ENCODE results near the gene LEMD2. TPM values are rescaled to one million over a fixed set of nuclear protein-coding genes. Genes with fewer than 3 reads are reported as not detected.
A peak's percentile ranks its signal among the peaks of the same experiment; 100 is the strongest.

Gene LEMD2
- total and polyA plus RNA-seq, 5 donors from 2014 or later = 25.7 to 102 (median 32.1) TPM

DNA sequence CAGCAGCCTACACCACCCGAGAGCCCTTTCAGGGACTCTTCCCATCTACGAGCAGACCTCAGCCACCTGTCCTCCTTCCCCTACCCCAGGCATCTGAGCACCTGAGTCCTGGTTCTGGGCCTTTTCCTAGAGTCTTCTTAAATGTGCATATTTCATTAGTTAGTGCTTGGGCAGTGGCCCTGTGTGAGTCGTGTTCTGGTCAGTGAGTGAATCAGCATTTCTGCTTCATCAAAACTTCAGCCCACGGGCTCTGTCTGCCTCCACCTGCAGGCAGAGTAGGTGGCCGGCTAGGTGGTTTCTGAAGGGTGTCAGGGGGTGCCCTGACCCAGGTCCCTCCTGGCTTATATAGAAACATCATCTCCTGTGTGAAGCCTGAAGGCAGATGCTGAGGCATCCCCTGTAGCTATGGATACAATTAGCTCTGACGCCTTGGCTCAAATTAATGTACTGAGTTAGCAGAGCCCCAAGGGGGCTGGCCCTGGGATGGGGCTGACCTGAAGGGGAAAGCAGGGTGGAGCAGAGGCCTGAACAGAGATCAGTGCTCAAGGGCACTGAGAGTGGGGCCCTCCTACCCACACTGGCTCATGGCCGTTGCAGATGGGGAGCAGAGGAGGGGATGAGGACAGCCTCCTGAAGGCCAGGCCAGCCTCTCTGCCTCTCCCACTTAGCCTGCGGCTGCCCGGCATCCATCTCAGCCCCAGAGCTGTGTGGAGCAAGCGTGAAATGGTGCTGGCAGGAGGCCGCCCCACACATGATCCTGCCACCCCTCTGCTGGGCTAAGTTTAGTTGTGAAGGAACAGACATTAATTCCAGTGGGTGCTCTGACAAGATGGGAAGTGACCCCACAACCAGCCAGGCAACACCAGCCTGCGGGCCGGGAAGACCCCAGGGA is 55.9 kb downstream of the LEMD2 start:
- Histone ChIP-seq H3K27me3 (ENCODE audit: control insufficient read depth, insufficient read depth, low read length) (no peaks in the 10 kb centered on the region), H3K4me3 (ENCODE audit: low read depth, low read length) (no peak overlapping the region), H3K27ac (ENCODE audit: insufficient read depth, low read length, poor library complexity, severe bottlenecking) (no peak overlapping the region), H3K4me1 (ENCODE audit: control insufficient read depth, insufficient read depth, low read length, poor library complexity, severe bottlenecking) (no peaks in the 10 kb centered on the region), H3K36me3 (ENCODE audit: control insufficient read depth, insufficient read depth, low read length) (no peaks in the 10 kb centered on the region), H3K9me3 (ENCODE audit: control insufficient read depth in 2 of 2, low read length in 2 of 2) (no peaks in the 10 kb centered on the region)
- H3K9me3 Mint-ChIP-seq = no peaks in the 10 kb centered on the region
- H3K27ac Mint-ChIP-seq = no peak overlapping the region
- no peak for DNase-seq
- no peaks in the 10 kb centered on the region for H3K36me3 Mint-ChIP-seq
- H3K4me1 Mint-ChIP-seq = no peaks in the 10 kb centered on the region
- no peaks in the 10 kb centered on the region for H3K27me3 Mint-ChIP-seq
- no peak for ATAC-seq (ENCODE audit: low read depth in 2 of 2)
- H3K4me3 Mint-ChIP-seq = no peak overlapping the region

DNA sequence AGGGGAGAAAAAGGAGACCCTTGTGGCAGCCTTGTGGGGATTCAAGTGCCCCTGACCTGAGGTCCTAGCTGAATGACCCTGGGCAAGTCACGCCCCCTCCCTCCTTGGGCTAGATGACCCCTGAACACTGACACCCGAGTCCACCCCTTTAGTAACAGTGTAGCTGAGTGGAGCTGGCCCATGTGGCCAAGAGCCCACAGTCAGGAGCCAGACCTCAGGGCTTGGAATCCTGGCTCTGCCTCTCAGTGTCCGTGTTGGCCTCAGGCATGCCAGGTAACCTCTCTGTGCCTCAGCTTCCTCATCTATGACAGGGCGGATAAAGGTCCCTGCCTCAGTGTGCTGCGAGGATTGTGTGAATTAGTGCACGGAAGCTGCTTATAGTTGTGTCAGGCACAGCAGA is 56.5 kb downstream of the LEMD2 start:
- H3K36me3 ChIP-seq (ENCODE audit: control insufficient read depth, insufficient read depth, low read length) = no peaks in the 10 kb centered on the region
- H3K27me3 ChIP-seq (ENCODE audit: control insufficient read depth, insufficient read depth, low read length) = no peaks in the 10 kb centered on the region
- DNase-seq (no peak), ATAC-seq (ENCODE audit: low read depth in 2 of 2) (no peak)
- no peak overlapping the region for H3K27ac ChIP-seq (ENCODE audit: insufficient read depth, low read length, poor library complexity, severe bottlenecking)
- no peak overlapping the region for H3K4me3 Mint-ChIP-seq
- no peak overlapping the region for H3K27ac Mint-ChIP-seq
- H3K36me3 Mint-ChIP-seq = no peaks in the 10 kb centered on the region
- H3K27me3 Mint-ChIP-seq = peaks cover 5% of the 10 kb centered on the region
- no peaks in the 10 kb centered on the region for H3K9me3 Mint-ChIP-seq
- H3K4me3 ChIP-seq (ENCODE audit: low read depth, low read length) = no peak overlapping the region
- H3K9me3 ChIP-seq (ENCODE audit: control insufficient read depth in 2 of 2, low read length in 2 of 2) = no peaks in the 10 kb centered on the region
- H3K4me1 ChIP-seq (ENCODE audit: control insufficient read depth, insufficient read depth, low read length, poor library complexity, severe bottlenecking) = no peaks in the 10 kb centered on the region
- H3K4me1 Mint-ChIP-seq = no peaks in the 10 kb centered on the region

DNA sequence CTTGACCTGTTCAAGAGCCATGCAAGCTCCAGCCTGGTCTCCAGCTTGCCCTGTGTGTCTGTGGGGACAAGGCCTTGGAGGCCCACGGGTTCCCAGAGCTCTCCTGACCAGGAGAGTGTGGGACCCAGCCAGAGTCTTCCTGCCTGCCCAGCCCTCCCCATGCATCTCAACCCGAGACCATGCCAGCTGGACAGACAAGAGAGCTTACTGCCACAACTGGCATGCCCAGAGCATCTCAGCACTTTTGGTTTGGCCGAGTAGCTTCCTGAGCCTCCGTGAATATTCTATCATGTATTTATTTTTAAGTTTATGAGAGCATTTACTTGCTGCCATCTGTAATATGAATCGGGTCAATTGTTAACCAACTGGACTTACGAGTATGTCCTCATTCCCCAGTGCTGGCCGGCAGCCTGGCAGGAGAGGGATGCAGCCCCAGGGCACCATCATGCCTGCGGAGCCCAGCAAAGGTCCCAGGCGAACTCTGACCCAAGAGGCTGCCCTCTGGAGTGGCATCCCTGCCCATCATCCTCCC is 57.1 kb downstream of the LEMD2 start:
- Mint-ChIP-seq H3K27ac (no peak overlapping the region), H3K9me3 (no peaks in the 10 kb centered on the region)
- no peak overlapping the region for H3K27ac ChIP-seq (ENCODE audit: insufficient read depth, low read length, poor library complexity, severe bottlenecking)

DNA sequence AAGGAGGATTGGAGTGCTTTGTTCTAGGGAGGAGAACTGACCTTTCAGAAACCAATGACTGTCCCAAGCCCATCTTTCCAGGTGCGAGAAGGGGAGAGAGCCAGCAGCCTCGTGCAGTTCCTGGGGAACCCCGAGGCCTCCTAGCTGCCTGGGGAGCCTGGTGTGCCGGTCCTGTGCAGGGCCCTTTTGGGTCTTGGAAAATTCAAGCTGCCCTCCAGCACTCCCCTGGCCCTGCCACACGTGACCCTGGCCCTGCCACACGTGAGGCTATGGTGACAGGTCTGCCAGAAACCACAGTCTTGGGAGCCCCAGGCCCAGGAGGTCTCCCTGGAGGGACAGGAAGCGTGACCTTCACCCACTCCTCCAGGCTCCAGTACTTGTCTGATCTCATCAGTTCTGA is 57.9 kb downstream of the LEMD2 start:
- no peaks in the 10 kb centered on the region for H3K27me3 ChIP-seq (ENCODE audit: control insufficient read depth, insufficient read depth, low read length)
- no peak for ATAC-seq (ENCODE audit: low read depth in 2 of 2)
- Mint-ChIP-seq H3K36me3 (no peaks in the 10 kb centered on the region), H3K9me3 (no peaks in the 10 kb centered on the region), H3K27ac (no peak overlapping the region), H3K4me1 (no peaks in the 10 kb centered on the region), H3K4me3 (no peak overlapping the region), H3K27me3 (peaks cover 13% of the 10 kb centered on the region)
- no peaks in the 10 kb centered on the region for H3K9me3 ChIP-seq (ENCODE audit: control insufficient read depth in 2 of 2, low read length in 2 of 2)
- no peak overlapping the region for H3K4me3 ChIP-seq (ENCODE audit: low read depth, low read length)
- no peak overlapping the region for H3K27ac ChIP-seq (ENCODE audit: insufficient read depth, low read length, poor library complexity, severe bottlenecking)
- H3K36me3 ChIP-seq (ENCODE audit: control insufficient read depth, insufficient read depth, low read length) = no peaks in the 10 kb centered on the region
- no peak for DNase-seq
- H3K4me1 ChIP-seq (ENCODE audit: control insufficient read depth, insufficient read depth, low read length, poor library complexity, severe bottlenecking) = no peaks in the 10 kb centered on the region

More for the DNA sequence above, 57.1 kb downstream of the LEMD2 start:
- Mint-ChIP-seq H3K27me3 (peaks cover 11% of the 10 kb centered on the region), H3K4me3 (no peak overlapping the region), H3K4me1 (no peaks in the 10 kb centered on the region), H3K36me3 (no peaks in the 10 kb centered on the region)
- H3K36me3 ChIP-seq (ENCODE audit: control insufficient read depth, insufficient read depth, low read length) = no peaks in the 10 kb centered on the region
- no peak overlapping the region for H3K4me3 ChIP-seq (ENCODE audit: low read depth, low read length)
- H3K9me3 ChIP-seq (ENCODE audit: control insufficient read depth in 2 of 2, low read length in 2 of 2) = no peaks in the 10 kb centered on the region
- DNase-seq = no peak
- no peaks in the 10 kb centered on the region for H3K27me3 ChIP-seq (ENCODE audit: control insufficient read depth, insufficient read depth, low read length)
- ATAC-seq (ENCODE audit: low read depth in 2 of 2) = no peak
- H3K4me1 ChIP-seq (ENCODE audit: control insufficient read depth, insufficient read depth, low read length, poor library complexity, severe bottlenecking) = no peaks in the 10 kb centered on the region

DNA sequence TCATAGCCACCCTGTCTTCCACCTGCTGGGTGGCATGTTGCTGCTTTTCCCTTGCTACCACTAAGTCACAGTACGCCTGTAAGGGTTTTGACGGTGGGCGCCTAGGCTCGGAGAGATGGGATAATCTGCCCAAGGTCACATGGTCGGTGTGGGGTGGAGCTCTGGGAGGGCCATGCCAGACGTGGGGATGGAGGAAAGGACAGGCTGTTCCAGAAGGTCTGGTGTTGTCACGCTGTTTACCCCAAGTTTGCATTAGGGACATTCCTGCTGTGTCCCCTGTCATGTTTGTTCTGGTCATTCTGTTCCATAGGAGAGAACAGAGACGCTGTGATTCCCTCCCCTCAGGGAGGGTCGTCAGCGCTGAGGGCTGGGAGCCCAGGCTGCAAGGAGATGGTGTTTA is 58.3 kb downstream of the LEMD2 start:
- H3K27me3 ChIP-seq (ENCODE audit: control insufficient read depth, insufficient read depth, low read length) = no peaks in the 10 kb centered on the region
- peaks cover 17% of the 10 kb centered on the region for H3K27me3 Mint-ChIP-seq
- H3K36me3 ChIP-seq (ENCODE audit: control insufficient read depth, insufficient read depth, low read length) = no peaks in the 10 kb centered on the region
- no peak overlapping the region for H3K4me3 Mint-ChIP-seq
- H3K9me3 Mint-ChIP-seq = no peaks in the 10 kb centered on the region
- no peak for ATAC-seq (ENCODE audit: low read depth in 2 of 2)
- no peaks in the 10 kb centered on the region for H3K36me3 Mint-ChIP-seq
- no peak overlapping the region for H3K27ac ChIP-seq (ENCODE audit: insufficient read depth, low read length, poor library complexity, severe bottlenecking)
- no peak overlapping the region for H3K4me3 ChIP-seq (ENCODE audit: low read depth, low read length)
- DNase-seq = no peak
- no peaks in the 10 kb centered on the region for H3K9me3 ChIP-seq (ENCODE audit: control insufficient read depth in 2 of 2, low read length in 2 of 2)
- no peaks in the 10 kb centered on the region for H3K4me1 Mint-ChIP-seq
- H3K4me1 ChIP-seq (ENCODE audit: control insufficient read depth, insufficient read depth, low read length, poor library complexity, severe bottlenecking) = no peaks in the 10 kb centered on the region
- peak overlapping the region in 2 of 3 donors; percentile 40 to 56 for H3K27ac Mint-ChIP-seq

DNA sequence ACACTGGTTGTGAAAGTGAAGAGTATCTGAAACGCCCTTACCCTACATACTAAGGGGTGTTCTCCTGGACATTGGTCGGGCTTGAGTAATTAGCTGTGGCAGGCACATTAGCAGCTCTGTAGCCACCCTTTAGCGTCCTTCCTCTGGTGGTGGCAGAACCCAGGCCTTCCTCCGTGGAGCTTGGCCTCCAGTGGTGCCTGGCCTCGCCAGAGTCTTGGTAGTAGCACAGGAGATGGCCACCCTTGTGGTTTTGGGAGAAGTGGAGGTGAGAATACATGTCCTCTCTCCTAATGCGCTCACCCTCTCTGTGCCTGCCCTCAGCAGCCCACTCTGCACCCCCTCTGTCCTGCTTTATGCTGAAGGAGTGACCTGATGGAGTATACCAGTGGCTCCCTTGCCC is 59.9 kb downstream of the LEMD2 start:
- H3K4me3 ChIP-seq (ENCODE audit: low read depth, low read length) = no peak overlapping the region
- Mint-ChIP-seq H3K9me3 (no peaks in the 10 kb centered on the region), H3K27me3 (peaks cover 20% of the 10 kb centered on the region), H3K4me3 (no peak overlapping the region), H3K27ac (no peak overlapping the region), H3K36me3 (no peaks in the 10 kb centered on the region), H3K4me1 (peaks cover 0 to 8% (median 2%) of the 10 kb centered on the region in 4 donors)
- no peak overlapping the region for H3K27ac ChIP-seq (ENCODE audit: insufficient read depth, low read length, poor library complexity, severe bottlenecking)
- H3K36me3 ChIP-seq (ENCODE audit: control insufficient read depth, insufficient read depth, low read length) = no peaks in the 10 kb centered on the region
- no peaks in the 10 kb centered on the region for H3K4me1 ChIP-seq (ENCODE audit: control insufficient read depth, insufficient read depth, low read length, poor library complexity, severe bottlenecking)
- no peaks in the 10 kb centered on the region for H3K9me3 ChIP-seq (ENCODE audit: control insufficient read depth in 2 of 2, low read length in 2 of 2)
- H3K27me3 ChIP-seq (ENCODE audit: control insufficient read depth, insufficient read depth, low read length) = peaks cover 2% of the 10 kb centered on the region
- no peak for ATAC-seq (ENCODE audit: low read depth in 2 of 2)
- no peak for DNase-seq

DNA sequence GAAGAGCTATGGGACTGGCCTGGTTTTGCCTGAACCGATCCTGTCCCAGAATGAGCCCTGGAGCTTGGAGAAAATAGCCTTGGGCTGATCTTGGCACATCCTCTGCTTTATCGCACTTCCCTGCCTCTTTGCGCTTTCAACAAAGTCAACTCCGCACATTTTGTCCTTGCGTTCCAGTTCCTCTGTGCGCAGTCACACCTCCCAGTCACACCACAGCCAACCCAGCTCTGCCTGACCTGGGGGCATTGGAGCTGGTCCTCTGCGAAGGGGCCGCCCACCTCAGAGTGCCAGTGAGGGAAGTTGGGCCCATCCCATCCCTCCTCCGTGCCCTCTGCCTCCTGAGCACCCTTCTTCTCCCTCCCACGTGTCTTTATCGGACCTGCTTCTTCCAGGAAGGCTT is 60.5 kb downstream of the LEMD2 start:
- ATAC-seq (ENCODE audit: low read depth in 2 of 2) = no peak
- Mint-ChIP-seq H3K4me1 (peaks cover 0 to 14% (median 3%) of the 10 kb centered on the region in 4 donors), H3K27me3 (peaks cover 23% of the 10 kb centered on the region), H3K9me3 (no peaks in the 10 kb centered on the region), H3K27ac (no peak overlapping the region), H3K36me3 (no peaks in the 10 kb centered on the region), H3K4me3 (no peak overlapping the region)
- Histone ChIP-seq H3K9me3 (ENCODE audit: control insufficient read depth in 2 of 2, low read length in 2 of 2) (no peaks in the 10 kb centered on the region), H3K36me3 (ENCODE audit: control insufficient read depth, insufficient read depth, low read length) (no peaks in the 10 kb centered on the region), H3K4me1 (ENCODE audit: control insufficient read depth, insufficient read depth, low read length, poor library complexity, severe bottlenecking) (no peaks in the 10 kb centered on the region), H3K27me3 (ENCODE audit: control insufficient read depth, insufficient read depth, low read length) (peaks cover 2% of the 10 kb centered on the region), H3K4me3 (ENCODE audit: low read depth, low read length) (no peak overlapping the region), H3K27ac (ENCODE audit: insufficient read depth, low read length, poor library complexity, severe bottlenecking) (no peak overlapping the region)
- no peak for DNase-seq

DNA sequence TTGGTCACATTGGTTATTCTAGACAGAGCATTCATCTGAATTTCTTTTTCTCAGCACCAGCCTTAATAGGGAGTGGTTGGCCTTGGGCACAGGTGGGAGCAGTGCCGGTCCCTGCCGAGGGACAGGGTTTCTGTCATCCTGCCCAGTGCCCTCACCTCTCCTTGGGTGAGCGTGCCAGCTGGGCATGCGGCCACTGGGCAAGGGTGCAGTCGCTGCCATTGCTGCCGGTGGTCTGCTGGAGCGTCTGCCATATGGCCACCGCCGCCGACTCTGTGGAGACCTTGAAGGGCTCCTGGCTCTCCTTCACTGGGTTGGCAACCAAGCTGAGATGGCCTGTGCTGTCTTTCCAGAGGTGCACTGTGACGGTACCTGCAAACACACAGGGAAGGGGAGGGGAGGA is 61.0 kb downstream of the LEMD2 start:
- Mint-ChIP-seq H3K36me3 (no peaks in the 10 kb centered on the region), H3K27ac (no peak overlapping the region), H3K27me3 (peaks cover 28% of the 10 kb centered on the region), H3K4me3 (no peak overlapping the region), H3K4me1 (peaks cover 0 to 14% (median 3%) of the 10 kb centered on the region in 4 donors), H3K9me3 (no peaks in the 10 kb centered on the region)
- DNase-seq (no peak), ATAC-seq (ENCODE audit: low read depth in 2 of 2) (no peak)
- H3K4me3 ChIP-seq (ENCODE audit: low read depth, low read length) = no peak overlapping the region
- H3K9me3 ChIP-seq (ENCODE audit: control insufficient read depth in 2 of 2, low read length in 2 of 2) = no peaks in the 10 kb centered on the region
- H3K27ac ChIP-seq (ENCODE audit: insufficient read depth, low read length, poor library complexity, severe bottlenecking) = no peak overlapping the region
- peaks cover 2% of the 10 kb centered on the region for H3K27me3 ChIP-seq (ENCODE audit: control insufficient read depth, insufficient read depth, low read length)
- H3K4me1 ChIP-seq (ENCODE audit: control insufficient read depth, insufficient read depth, low read length, poor library complexity, severe bottlenecking) = no peaks in the 10 kb centered on the region
- no peaks in the 10 kb centered on the region for H3K36me3 ChIP-seq (ENCODE audit: control insufficient read depth, insufficient read depth, low read length)

Data from CD4-positive, CD25-positive, alpha-beta regulatory T cell (primary cell).